KBM-7 (cell line): ENCODE results near the gene SKOR1.

Source experiments
- DNase-seq: peaks from one replicate; pipeline ENCODE4 v3.0.0-alpha.2; 2015
- in situ Hi-C: fragments of 300-500 bp; cut with MboI; formaldehyde crosslinking; loops from 2 replicates; pipeline ENCODE4 v1.14.3; 2020; ENCODE audit warnings: low sequenced_read_pairs, low pct_unique_long_range_greater_than_20kb, mixed read lengths

SKOR1 gene

GRCh38 chr15:67828278-67828968 lies 3.1 kb downstream of the SKOR1 start:
- no peak for DNase-seq
- in situ Hi-C loops: no loop called here

- in situ Hi-C loops: no loop called here
- DNase-seq: no peak
These were observed 3.8 kb downstream of the SKOR1 start for GRCh38 chr15:67828969-67829646.

- in situ Hi-C loops: loop anchor here (10.0 kb wide), 1 partner anchor 885 kb away; no protein-coding TSS in a partner anchor
- no peak for DNase-seq
These were observed 4.6 kb downstream of the SKOR1 start for GRCh38 chr15:67829647-67830504.

GRCh38 chr15:67831363-67831762 lies 6.1 kb downstream of the SKOR1 start:
- in situ Hi-C loops: loop anchor here (10.0 kb wide), 1 partner anchor 887 kb away; no protein-coding TSS in a partner anchor
- DNase-seq: no peak

GRCh38 chr15:67832031-67832551 lies 6.8 kb downstream of the SKOR1 start:
- in situ Hi-C loops: loop anchor here (10.0 kb wide), 1 partner anchor 887 kb away; no protein-coding TSS in a partner anchor
- DNase-seq: peak; percentile 43

GRCh38 chr15:67832897-67833709 lies 7.8 kb downstream of the SKOR1 start:
- in situ Hi-C loops: loop anchor here (10.0 kb wide), 1 partner anchor 888 kb away; no protein-coding TSS in a partner anchor
- DNase-seq: no peak

- DNase-seq: peak; percentile 75
- in situ Hi-C loops: loop anchor here (10.0 kb wide), 1 partner anchor 889 kb away; no protein-coding TSS in a partner anchor
These were observed 8.6 kb downstream of the SKOR1 start for GRCh38 chr15:67833710-67834511.

GRCh38 chr15:67834581-67835296 lies 9.4 kb downstream of the SKOR1 start:
- DNase-seq: no peak
- in situ Hi-C loops: loop anchor here (10.0 kb wide), 1 partner anchor 890 kb away; no protein-coding TSS in a partner anchor

GRCh38 chr15:67835297-67836133 lies 10.2 kb downstream of the SKOR1 start:
- in situ Hi-C loops: loop anchor here (10.0 kb wide), 1 partner anchor 891 kb away; no protein-coding TSS in a partner anchor

GRCh38 chr15:67836134-67836455 lies 10.8 kb downstream of the SKOR1 start:
- DNase-seq: no peak
- in situ Hi-C loops: loop anchor here (10.0 kb wide), 1 partner anchor 891 kb away; no protein-coding TSS in a partner anchor

More at GRCh38 chr15:67835297-67836133, 10.2 kb downstream of the SKOR1 start:
- DNase-seq: no peak

GRCh38 chr15:67836477-67836876 lies 11.2 kb downstream of the SKOR1 start:
- in situ Hi-C loops: loop anchor here (10.0 kb wide), 1 partner anchor 892 kb away; no protein-coding TSS in a partner anchor
- DNase-seq: peak; percentile 70

- DNase-seq: no peak
- in situ Hi-C loops: loop anchor here (10.0 kb wide), 1 partner anchor 892 kb away; no protein-coding TSS in a partner anchor
These were observed 11.6 kb downstream of the SKOR1 start for GRCh38 chr15:67836955-67837354.

GRCh38 chr15:67838789-67839332 lies 13.6 kb downstream of the SKOR1 start:
- no peak for DNase-seq
- in situ Hi-C loops: loop anchor here (10.0 kb wide), 1 partner anchor 894 kb away; no protein-coding TSS in a partner anchor

GRCh38 chr15:67839499-67839928 lies 14.2 kb downstream of the SKOR1 start:
- peak; percentile 91 for DNase-seq
- in situ Hi-C loops: loop anchor here (10.0 kb wide), 1 partner anchor 895 kb away; no protein-coding TSS in a partner anchor

GRCh38 chr15:67839929-67840748 lies 14.8 kb downstream of the SKOR1 start, which contains the start of gene RNU6-1:
Gene RNU6-1 (minus strand): TSS chr15:67840045.
- in situ Hi-C loops: loop anchor here (10.0 kb wide), 1 partner anchor 895 kb away; no protein-coding TSS in a partner anchor
- peak; percentile 99 for DNase-seq
